Prostate gland (tissue), 2 donors: ENCODE data around the gene CCDC185.

Experiments
- POLR2A ChIP-seq: fragments of 450-650 bp; IDR thresholded peaks from one replicate; pipeline ENCODE4 v1.6.1; 2016; ENCODE audit warnings: antibody characterized with exemption, mild to moderate bottlenecking
- TF ChIP-seq, protein P1 (sequence below), 4 experiments: fragments of 200-600 bp in 2 of 4; fragments of 450-650 bp in 2 of 4; sonication (generic) in 2 of 4; IDR thresholded peaks; 1 replicate in 3 of 4; 2 replicates in 1 of 4; pipeline ENCODE4 v1.5.1; 2016 to 2019; ENCODE audit warnings: antibody characterized with exemption in 4 of 4, mild to moderate bottlenecking in 2 of 4, moderate library complexity in 2 of 4

DNA sequence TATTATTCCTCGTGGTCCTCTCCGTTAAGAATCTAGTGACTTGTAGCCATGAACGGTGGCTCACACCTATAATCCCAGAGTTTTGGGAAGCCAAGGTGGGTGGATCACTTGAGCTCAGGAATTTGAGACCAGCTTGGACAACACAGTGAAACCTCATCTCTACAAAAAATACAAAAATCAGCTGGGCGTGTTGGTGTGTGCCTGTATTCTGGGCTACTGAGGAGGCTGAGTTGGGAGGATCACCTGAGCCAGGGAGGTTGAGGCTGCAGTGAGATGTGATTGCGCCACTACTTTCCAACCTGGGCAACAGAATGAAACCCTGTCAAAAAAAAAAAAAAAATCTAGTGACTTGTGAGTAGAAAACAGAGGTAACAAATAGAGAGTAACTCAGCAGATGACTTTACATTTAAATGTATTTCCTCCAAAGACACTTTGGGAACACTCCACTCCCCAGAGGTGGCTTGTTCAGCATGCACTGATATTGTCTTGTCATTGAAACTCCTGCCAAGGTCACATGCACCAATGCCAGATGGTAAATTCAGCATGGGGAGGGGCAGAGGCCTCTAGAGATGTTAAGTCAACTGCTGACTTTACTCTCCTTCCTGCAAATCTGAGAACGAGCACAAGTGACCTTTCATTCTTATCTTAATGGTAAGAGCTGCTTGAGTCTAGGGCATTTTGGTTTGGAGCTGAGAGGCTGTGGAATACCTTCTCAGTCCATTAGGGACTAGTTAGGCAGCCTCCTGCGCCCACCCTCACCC, 24.9 kb downstream of the CCDC185 start:
- TF ChIP-seq, protein P1, sequence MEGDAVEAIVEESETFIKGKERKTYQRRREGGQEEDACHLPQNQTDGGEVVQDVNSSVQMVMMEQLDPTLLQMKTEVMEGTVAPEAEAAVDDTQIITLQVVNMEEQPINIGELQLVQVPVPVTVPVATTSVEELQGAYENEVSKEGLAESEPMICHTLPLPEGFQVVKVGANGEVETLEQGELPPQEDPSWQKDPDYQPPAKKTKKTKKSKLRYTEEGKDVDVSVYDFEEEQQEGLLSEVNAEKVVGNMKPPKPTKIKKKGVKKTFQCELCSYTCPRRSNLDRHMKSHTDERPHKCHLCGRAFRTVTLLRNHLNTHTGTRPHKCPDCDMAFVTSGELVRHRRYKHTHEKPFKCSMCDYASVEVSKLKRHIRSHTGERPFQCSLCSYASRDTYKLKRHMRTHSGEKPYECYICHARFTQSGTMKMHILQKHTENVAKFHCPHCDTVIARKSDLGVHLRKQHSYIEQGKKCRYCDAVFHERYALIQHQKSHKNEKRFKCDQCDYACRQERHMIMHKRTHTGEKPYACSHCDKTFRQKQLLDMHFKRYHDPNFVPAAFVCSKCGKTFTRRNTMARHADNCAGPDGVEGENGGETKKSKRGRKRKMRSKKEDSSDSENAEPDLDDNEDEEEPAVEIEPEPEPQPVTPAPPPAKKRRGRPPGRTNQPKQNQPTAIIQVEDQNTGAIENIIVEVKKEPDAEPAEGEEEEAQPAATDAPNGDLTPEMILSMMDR (IDR thresholded peaks at IDR 0.05) = no peak
- TF ChIP-seq POLR2A = no peak
